HepG2 (cell line): ENCODE measurements around the gene UBE2Q1. TPM values are rescaled to one million over a fixed set of nuclear protein-coding genes. Genes with fewer than 3 reads are reported as not detected.
A peak's percentile ranks its signal among the peaks of the same experiment; 100 is the strongest.

ENCODE experiments used
- GLMP ChIP-seq: sonication (generic); formaldehyde crosslinking; IDR thresholded peaks from 2 replicates; pipeline ENCODE4 v1.9.0; 2021; ENCODE audit warnings: missing genetic modification reagents, mild to moderate bottlenecking, borderline replicate concordance
- HBP1 ChIP-seq: IDR thresholded peaks from 2 replicates; pipeline ENCODE4 v1.6.1; 2016; ENCODE audit warnings: low read depth, control low read depth
- KLF13 ChIP-seq: sonication (generic); formaldehyde crosslinking; IDR thresholded peaks from 2 replicates; pipeline ENCODE4 v1.4.0; 2020; ENCODE audit warnings: mild to moderate bottlenecking, missing genetic modification reagents
- MTF1 ChIP-seq: sonication (generic); formaldehyde crosslinking; IDR thresholded peaks from 2 replicates; pipeline ENCODE4 v1.5.0; 2020; ENCODE audit warnings: missing genetic modification reagents
- SKIL ChIP-seq: sonication (generic); formaldehyde crosslinking; IDR thresholded peaks from 2 replicates; pipeline ENCODE4 v1.8.0; 2022; ENCODE audit warnings: missing genetic modification reagents, mild to moderate bottlenecking, moderate library complexity, borderline replicate concordance
- SP4 ChIP-seq: sonication (generic); formaldehyde crosslinking; IDR thresholded peaks from 2 replicates; pipeline ENCODE4 v1.8.1; 2023; ENCODE audit warnings: mild to moderate bottlenecking, missing genetic modification reagents
- TAF1 ChIP-seq: sonication (generic); formaldehyde crosslinking; IDR thresholded peaks from 2 replicates; pipeline ENCODE4 v1.4.0; 2020; ENCODE audit warnings: missing genetic modification reagents
- ZBTB4 ChIP-seq: sonication (generic); formaldehyde crosslinking; IDR thresholded peaks from 2 replicates; pipeline ENCODE4 v1.4.0; 2020; ENCODE audit warnings: missing genetic modification reagents, mild to moderate bottlenecking, borderline replicate concordance
- ZFP62 ChIP-seq: sonication (generic); formaldehyde crosslinking; IDR thresholded peaks from 2 replicates; pipeline ENCODE4 v1.4.0; 2020; ENCODE audit warnings: missing genetic modification reagents
- ZNF615 ChIP-seq: sonication (generic); formaldehyde crosslinking; IDR thresholded peaks from 2 replicates; pipeline ENCODE4 v1.5.0; 2020; ENCODE audit warnings: mild to moderate bottlenecking, missing genetic modification reagents, borderline replicate concordance
- polyA plus RNA-seq, 8 experiments: library from polyadenylated mRNA; depleted of rRNA in 3 of 8; stranded (reverse) in 7 of 8; unstranded in 1 of 8; fragments of >200 nt; fragmentation: Illumina TruSeq in 4 of 8; extraction: Trizol in 4 of 8; gene quantifications; 2 replicates each; pipeline versions ENCODE4 v1.2.1 to v1.2.3, GENCODE V29; 2011 to 2016; ENCODE audit warnings: low read depth in 4 of 8, missing spikeins in 1 of 8, mixed read lengths in 1 of 8; ENCODE audit not compliant: insufficient read depth in 1 of 8
- total RNA-seq, 5 experiments: library from RNA; depleted of rRNA; stranded (reverse); fragments of >200 nt; fragmentation: Illumina TruSeq; extraction: Trizol; gene quantifications; 2 replicates each; pipeline ENCODE4 v1.2.3, GENCODE V29; 2016; ENCODE audit warnings: low read depth in 1 of 5
- TF ChIP-seq, protein P1 (sequence below): sonication (generic); formaldehyde crosslinking; IDR thresholded peaks from one replicate; pipeline ENCODE4 v1.5.1; 2020; ENCODE audit warnings: mild to moderate bottlenecking, missing genetic modification reagents; ENCODE audit errors: not compliant biosample characterization

The UBE2Q1 gene
- total and polyA plus RNA-seq, 2 of the 13 experiments (the other 11 are each of a cell fraction or from before 2014, with no cell fraction given), result 11.7 to 41.7 TPM

GRCh38 chr1:154558720-154559465 lies 431 bp upstream of the UBE2Q1 start (continued):
- TF ChIP-seq ZBTB4 (CRISPR knock-in tag) (peak; percentile 99; the same call in 1 of the 2 replicates), GLMP (CRISPR knock-in tag) (no peak), ZNF615 (peak; percentile 96), SKIL (CRISPR knock-in tag) (peak; percentile 91), KLF13 (CRISPR knock-in tag) (peak; percentile 98), HBP1 (no peak; the same call in 1 of the 2 replicates), SP4 (CRISPR knock-in tag) (peak; percentile 97), MTF1 (CRISPR knock-in tag) (peak; percentile 82), ZFP62 (CRISPR knock-in tag) (no peak), TAF1 (CRISPR knock-in tag) (peak; percentile 72; the same call in 1 of the 2 replicates)
- TF ChIP-seq, protein P1, sequence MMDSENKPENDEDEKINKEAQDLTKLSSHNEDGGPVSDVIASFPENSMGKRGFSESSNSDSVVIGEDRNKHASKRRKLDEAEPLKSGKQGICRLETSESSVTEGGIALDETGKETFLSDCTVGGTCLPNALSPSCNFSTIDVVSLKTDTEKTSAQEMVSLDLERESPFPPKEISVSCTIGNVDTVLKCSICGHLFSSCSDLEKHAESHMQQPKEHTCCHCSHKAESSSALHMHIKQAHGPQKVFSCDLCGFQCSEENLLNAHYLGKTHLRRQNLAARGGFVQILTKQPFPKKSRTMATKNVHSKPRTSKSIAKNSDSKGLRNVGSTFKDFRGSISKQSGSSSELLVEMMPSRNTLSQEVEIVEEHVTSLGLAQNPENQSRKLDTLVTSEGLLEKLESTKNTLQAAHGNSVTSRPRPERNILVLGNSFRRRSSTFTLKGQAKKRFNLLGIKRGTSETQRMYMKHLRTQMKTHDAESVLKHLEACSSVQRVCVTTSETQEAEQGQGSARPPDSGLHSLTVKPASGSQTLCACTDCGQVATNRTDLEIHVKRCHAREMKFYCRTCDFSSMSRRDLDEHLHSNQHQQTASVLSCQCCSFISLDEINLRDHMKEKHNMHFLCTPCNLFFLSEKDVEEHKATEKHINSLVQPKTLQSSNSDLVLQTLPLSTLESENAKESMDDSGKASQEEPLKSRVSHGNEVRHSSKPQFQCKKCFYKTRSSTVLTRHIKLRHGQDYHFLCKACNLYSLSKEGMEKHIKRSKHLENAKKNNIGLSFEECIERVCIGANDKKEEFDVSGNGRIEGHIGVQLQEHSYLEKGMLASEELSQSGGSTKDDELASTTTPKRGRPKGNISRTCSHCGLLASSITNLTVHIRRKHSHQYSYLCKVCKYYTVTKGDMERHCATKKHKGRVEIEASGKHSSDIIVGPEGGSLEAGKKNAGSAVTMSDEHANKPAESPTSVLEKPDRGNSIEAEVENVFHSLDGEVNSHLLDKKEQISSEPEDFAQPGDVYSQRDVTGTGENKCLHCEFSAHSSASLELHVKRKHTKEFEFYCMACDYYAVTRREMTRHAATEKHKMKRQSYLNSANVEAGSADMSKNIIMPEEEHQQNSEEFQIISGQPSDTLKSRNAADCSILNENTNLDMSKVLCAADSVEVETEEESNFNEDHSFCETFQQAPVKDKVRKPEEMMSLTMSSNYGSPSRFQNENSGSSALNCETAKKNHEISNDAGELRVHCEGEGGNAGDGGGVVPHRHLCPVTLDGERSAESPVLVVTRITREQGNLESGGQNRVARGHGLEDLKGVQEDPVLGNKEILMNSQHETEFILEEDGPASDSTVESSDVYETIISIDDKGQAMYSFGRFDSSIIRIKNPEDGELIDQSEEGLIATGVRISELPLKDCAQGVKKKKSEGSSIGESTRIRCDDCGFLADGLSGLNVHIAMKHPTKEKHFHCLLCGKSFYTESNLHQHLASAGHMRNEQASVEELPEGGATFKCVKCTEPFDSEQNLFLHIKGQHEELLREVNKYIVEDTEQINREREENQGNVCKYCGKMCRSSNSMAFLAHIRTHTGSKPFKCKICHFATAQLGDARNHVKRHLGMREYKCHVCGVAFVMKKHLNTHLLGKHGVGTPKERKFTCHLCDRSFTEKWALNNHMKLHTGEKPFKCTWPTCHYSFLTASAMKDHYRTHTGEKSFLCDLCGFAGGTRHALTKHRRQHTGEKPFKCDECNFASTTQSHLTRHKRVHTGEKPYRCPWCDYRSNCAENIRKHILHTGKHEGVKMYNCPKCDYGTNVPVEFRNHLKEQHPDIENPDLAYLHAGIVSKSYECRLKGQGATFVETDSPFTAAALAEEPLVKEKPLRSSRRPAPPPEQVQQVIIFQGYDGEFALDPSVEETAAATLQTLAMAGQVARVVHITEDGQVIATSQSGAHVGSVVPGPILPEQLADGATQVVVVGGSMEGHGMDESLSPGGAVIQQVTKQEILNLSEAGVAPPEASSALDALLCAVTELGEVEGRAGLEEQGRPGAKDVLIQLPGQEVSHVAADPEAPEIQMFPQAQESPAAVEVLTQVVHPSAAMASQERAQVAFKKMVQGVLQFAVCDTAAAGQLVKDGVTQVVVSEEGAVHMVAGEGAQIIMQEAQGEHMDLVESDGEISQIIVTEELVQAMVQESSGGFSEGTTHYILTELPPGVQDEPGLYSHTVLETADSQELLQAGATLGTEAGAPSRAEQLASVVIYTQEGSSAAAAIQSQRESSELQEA (CRISPR knock-in tag), result peak; percentile 97
